Neutrophil (primary cell): ENCODE data around the gene GSTA1.
"Not testable (repeated sequence)": the region's sequence is repeated elsewhere in the genome, so short reads cannot be mapped to it uniquely, and the experiment has no call there.

Experiments
- H3K27ac ChIP-seq: fragments of 200-600 bp; sonication (generic); 2 replicates; pipeline ENCODE4 v1.5.1; 2016; ENCODE audit warnings: mild to moderate bottlenecking, moderate library complexity
- H3K27me3 ChIP-seq: fragments of 200-600 bp; sonication (generic); 2 replicates; pipeline ENCODE4 v1.6.0; 2016; ENCODE audit warnings: mild to moderate bottlenecking
- H3K36me3 ChIP-seq: fragments of 200-600 bp; sonication (generic); 2 replicates; pipeline ENCODE4 v1.5.1; 2017
- H3K4me1 ChIP-seq, 2 experiments: fragments of 200-600 bp in 1 of 2; sonication (generic) in 1 of 2; 1 replicate in 1 of 2; 2 replicates in 1 of 2; pipeline versions ENCODE4 v1.5.1 to v1.6.1; 2013 to 2016; ENCODE audit warnings: low read depth in 1 of 2, low read length in 1 of 2, mild to moderate bottlenecking in 1 of 2, moderate library complexity in 1 of 2; ENCODE audit not compliant: control insufficient read depth in 1 of 2, insufficient read depth in 1 of 2
- H3K4me3 ChIP-seq, 2 experiments: fragments of 200-600 bp in 1 of 2; sonication (generic) in 1 of 2; 1 replicate in 1 of 2; 2 replicates in 1 of 2; pipeline ENCODE4 v1.5.1; 2013 to 2016; ENCODE audit warnings: low read depth in 1 of 2, low read length in 1 of 2, mild to moderate bottlenecking in 1 of 2, moderate library complexity in 1 of 2
- H3K9me3 ChIP-seq: fragments of 200-600 bp; sonication (generic); 2 replicates; pipeline ENCODE4 v1.5.1; 2016
- CTCF ChIP-seq: fragments of 200-600 bp; sonication (generic); IDR thresholded peaks from 2 replicates; pipeline ENCODE4 v1.5.1; 2016; ENCODE audit warnings: antibody characterized with exemption

Gene GSTA1

GRCh38 chr6:52803668-52804255 is at the start of gene GSTA1:
Gene GSTA1 (minus strand): TSS chr6:52803816. CDS start chr6:52799267, 4,549 bp downstream.
- H3K4me3 ChIP-seq, H3K27ac ChIP-seq, H3K4me1 ChIP-seq, H3K9me3 ChIP-seq, H3K36me3 ChIP-seq: not testable (repeated sequence)
- peaks cover 11% of the 10 kb centered on the region for H3K27me3 ChIP-seq

- no peak for TF ChIP-seq CTCF
- no peaks in the 10 kb centered on the region for H3K27me3 ChIP-seq
- H3K4me1 ChIP-seq: no peaks in the 10 kb centered on the region
- no peaks in the 10 kb centered on the region for H3K9me3 ChIP-seq
- no peak overlapping the region for H3K4me3 ChIP-seq
- H3K36me3 ChIP-seq: no peaks in the 10 kb centered on the region
- no peak overlapping the region for H3K27ac ChIP-seq
Observed at GRCh38 chr6:52849137-52849536, 45.5 kb upstream of the GSTA1 start.

GRCh38 chr6:52846002-52846401 is 42.4 kb upstream of the GSTA1 start:
- Histone ChIP-seq H3K27me3 (no peaks in the 10 kb centered on the region), H3K9me3 (no peaks in the 10 kb centered on the region), H3K36me3 (no peaks in the 10 kb centered on the region), H3K27ac (no peak overlapping the region), H3K4me1 (no peaks in the 10 kb centered on the region), H3K4me3 (no peak overlapping the region)
- no peak for TF ChIP-seq CTCF

GRCh38 chr6:52843605-52844004 is 40.0 kb upstream of the GSTA1 start:
- Histone ChIP-seq H3K9me3 (no peaks in the 10 kb centered on the region), H3K4me1 (no peaks in the 10 kb centered on the region), H3K36me3 (no peaks in the 10 kb centered on the region), H3K4me3 (no peak overlapping the region), H3K27me3 (peaks cover 4% of the 10 kb centered on the region), H3K27ac (no peak overlapping the region)
- no peak for TF ChIP-seq CTCF

GRCh38 chr6:52840763-52841585 is 37.4 kb upstream of the GSTA1 start, which contains the start of gene GSTA5:
Gene GSTA5 (minus strand): TSS chr6:52840813.
- Histone ChIP-seq H3K27me3 (peaks cover 14% of the 10 kb centered on the region), H3K4me3 (no peak within 1 kb of the TSS), H3K4me1 (no peaks in the 10 kb centered on the region), H3K36me3 (no peaks in the 10 kb centered on the region), H3K9me3 (no peaks in the 10 kb centered on the region), H3K27ac (no peak within 1 kb of the TSS)
- TF ChIP-seq CTCF: no peak
